ENCODE data around the gene LDLRAD3. TPM values are rescaled to one million over a fixed set of nuclear protein-coding genes. Genes with fewer than 3 reads are reported as not detected.

The LDLRAD3 gene
- total and polyA plus RNA-seq, 4 donors = 2.3 to 19.6 (median 10.8) TPM

GRCh38 chr11:35962369-35963138 is 18.7 kb downstream of the LDLRAD3 start:
- Histone ChIP-seq H3K9me3 (ENCODE audit: control insufficient read depth, low read length) (no peaks in the 10 kb centered on the region), H3K36me3 (ENCODE audit: control insufficient read depth in 1 of 2, insufficient read depth in 2 of 2, low read length in 1 of 2) (no peaks in the 10 kb centered on the region), H3K4me3 (ENCODE audit: low read length in 2 of 2) (no peak overlapping the region), H3K4me1 (ENCODE audit: control insufficient read depth in 1 of 2, insufficient read depth in 2 of 2, low read length in 2 of 2) (no peaks in the 10 kb centered on the region), H3K27ac (ENCODE audit: low read depth in 1 of 2, low read length in 2 of 2) (no peak overlapping the region), H3K27me3 (ENCODE audit: control insufficient read depth in 1 of 2, insufficient read depth in 2 of 2, low read length in 1 of 2) (no peaks in the 10 kb centered on the region)
- ATAC-seq (ENCODE audit: low FRiP score) (no peak), DNase-seq (no peak)
- intact Hi-C loops (cut with DNase I) = no loop called here
- 85 to 91% methylated on average over 8 of the region's 8 CpGs for WGBS, 2 donors

- H3K4me3 ChIP-seq (ENCODE audit: low read length in 2 of 2) = no peak overlapping the region
- intact Hi-C loops (cut with DNase I) = no loop called here
- no peaks in the 10 kb centered on the region for H3K27me3 ChIP-seq (ENCODE audit: control insufficient read depth in 1 of 2, insufficient read depth in 2 of 2, low read length in 1 of 2)
- no peak overlapping the region for H3K27ac ChIP-seq (ENCODE audit: low read depth in 1 of 2, low read length in 2 of 2)
- no peak for ATAC-seq (ENCODE audit: low FRiP score)
- 83 to 85% methylated on average over 3 of the region's 3 CpGs for WGBS, 2 donors
- H3K9me3 ChIP-seq (ENCODE audit: control insufficient read depth, low read length) = no peaks in the 10 kb centered on the region
- no peaks in the 10 kb centered on the region for H3K4me1 ChIP-seq (ENCODE audit: control insufficient read depth in 1 of 2, insufficient read depth in 2 of 2, low read length in 2 of 2)
- H3K36me3 ChIP-seq (ENCODE audit: control insufficient read depth in 1 of 2, insufficient read depth in 2 of 2, low read length in 1 of 2) = no peaks in the 10 kb centered on the region
- no peak for DNase-seq
These were observed 20.0 kb downstream of the LDLRAD3 start for GRCh38 chr11:35963911-35964310.

GRCh38 chr11:35964841-35965240 is 21.0 kb downstream of the LDLRAD3 start:
- no peak for DNase-seq
- intact Hi-C loops (cut with DNase I) = no loop called here
- H3K36me3 ChIP-seq (ENCODE audit: control insufficient read depth in 1 of 2, insufficient read depth in 2 of 2, low read length in 1 of 2) = no peaks in the 10 kb centered on the region
- no peaks in the 10 kb centered on the region for H3K27me3 ChIP-seq (ENCODE audit: control insufficient read depth in 1 of 2, insufficient read depth in 2 of 2, low read length in 1 of 2)
- no peaks in the 10 kb centered on the region for H3K9me3 ChIP-seq (ENCODE audit: control insufficient read depth, low read length)
- no peak overlapping the region for H3K4me3 ChIP-seq (ENCODE audit: low read length in 2 of 2)
- no peaks in the 10 kb centered on the region for H3K4me1 ChIP-seq (ENCODE audit: control insufficient read depth in 1 of 2, insufficient read depth in 2 of 2, low read length in 2 of 2)
- 85% methylated on average over 2 of the region's 2 CpGs for WGBS, 2 donors
- ATAC-seq (ENCODE audit: low FRiP score) = no peak
- H3K27ac ChIP-seq (ENCODE audit: low read depth in 1 of 2, low read length in 2 of 2) = no peak overlapping the region

GRCh38 chr11:35967042-35967441 is 23.2 kb downstream of the LDLRAD3 start:
- ATAC-seq (ENCODE audit: low FRiP score) = no peak
- WGBS, 2 donors = 97 to 100% methylated on average over 2 of the region's 2 CpGs

GRCh38 chr11:35968386-35969088 is 24.7 kb downstream of the LDLRAD3 start:
- 73 to 76% methylated on average over 10 of the region's 10 CpGs for WGBS, 2 donors
- DNase-seq (no peak), ATAC-seq (ENCODE audit: low FRiP score) (no peak)
- Histone ChIP-seq H3K36me3 (ENCODE audit: control insufficient read depth in 1 of 2, insufficient read depth in 2 of 2, low read length in 1 of 2) (no peaks in the 10 kb centered on the region), H3K4me3 (ENCODE audit: low read length in 2 of 2) (no peak overlapping the region), H3K27ac (ENCODE audit: low read depth in 1 of 2, low read length in 2 of 2) (no peak overlapping the region), H3K4me1 (ENCODE audit: control insufficient read depth in 1 of 2, insufficient read depth in 2 of 2, low read length in 2 of 2) (no peaks in the 10 kb centered on the region), H3K9me3 (ENCODE audit: control insufficient read depth, low read length) (peaks cover 1% of the 10 kb centered on the region), H3K27me3 (ENCODE audit: control insufficient read depth in 1 of 2, insufficient read depth in 2 of 2, low read length in 1 of 2) (no peaks in the 10 kb centered on the region)
- intact Hi-C loops (cut with DNase I) = no loop called here

More at GRCh38 chr11:35967042-35967441, 23.2 kb downstream of the LDLRAD3 start:
- intact Hi-C loops (cut with DNase I) = no loop called here
- DNase-seq = no peak
- H3K9me3 ChIP-seq (ENCODE audit: control insufficient read depth, low read length) = peaks cover 1% of the 10 kb centered on the region
- H3K27me3 ChIP-seq (ENCODE audit: control insufficient read depth in 1 of 2, insufficient read depth in 2 of 2, low read length in 1 of 2) = no peaks in the 10 kb centered on the region
- H3K27ac ChIP-seq (ENCODE audit: low read depth in 1 of 2, low read length in 2 of 2) = no peak overlapping the region
- no peak overlapping the region for H3K4me3 ChIP-seq (ENCODE audit: low read length in 2 of 2)
- no peaks in the 10 kb centered on the region for H3K36me3 ChIP-seq (ENCODE audit: control insufficient read depth in 1 of 2, insufficient read depth in 2 of 2, low read length in 1 of 2)
- H3K4me1 ChIP-seq (ENCODE audit: control insufficient read depth in 1 of 2, insufficient read depth in 2 of 2, low read length in 2 of 2) = no peaks in the 10 kb centered on the region

GRCh38 chr11:35969089-35970042 is 25.5 kb downstream of the LDLRAD3 start:
- Histone ChIP-seq H3K4me1 (ENCODE audit: control insufficient read depth in 1 of 2, insufficient read depth in 2 of 2, low read length in 2 of 2) (no peaks in the 10 kb centered on the region), H3K27me3 (ENCODE audit: control insufficient read depth in 1 of 2, insufficient read depth in 2 of 2, low read length in 1 of 2) (no peaks in the 10 kb centered on the region), H3K4me3 (ENCODE audit: low read length in 2 of 2) (no peak overlapping the region), H3K36me3 (ENCODE audit: control insufficient read depth in 1 of 2, insufficient read depth in 2 of 2, low read length in 1 of 2) (no peaks in the 10 kb centered on the region), H3K9me3 (ENCODE audit: control insufficient read depth, low read length) (peaks cover 1% of the 10 kb centered on the region), H3K27ac (ENCODE audit: low read depth in 1 of 2, low read length in 2 of 2) (no peak overlapping the region)
- ATAC-seq (ENCODE audit: low FRiP score) = no peak
- 73 to 86% methylated on average over 10 of the region's 10 CpGs for WGBS, 2 donors
- intact Hi-C loops (cut with DNase I) = no loop called here
- no peak for DNase-seq

- ATAC-seq (ENCODE audit: low FRiP score) = no peak
- Histone ChIP-seq H3K4me3 (ENCODE audit: low read length in 2 of 2) (no peak overlapping the region), H3K27ac (ENCODE audit: low read depth in 1 of 2, low read length in 2 of 2) (no peak overlapping the region), H3K4me1 (ENCODE audit: control insufficient read depth in 1 of 2, insufficient read depth in 2 of 2, low read length in 2 of 2) (no peaks in the 10 kb centered on the region), H3K27me3 (ENCODE audit: control insufficient read depth in 1 of 2, insufficient read depth in 2 of 2, low read length in 1 of 2) (no peaks in the 10 kb centered on the region), H3K36me3 (ENCODE audit: control insufficient read depth in 1 of 2, insufficient read depth in 2 of 2, low read length in 1 of 2) (no peaks in the 10 kb centered on the region), H3K9me3 (ENCODE audit: control insufficient read depth, low read length) (peaks cover 1% of the 10 kb centered on the region)
- WGBS, 2 donors = 93 to 95% methylated on average over 3 of the region's 3 CpGs
- intact Hi-C loops (cut with DNase I) = no loop called here
- DNase-seq = no peak
These were observed 26.6 kb downstream of the LDLRAD3 start for GRCh38 chr11:35970445-35970844.

- Histone ChIP-seq H3K27me3 (ENCODE audit: control insufficient read depth in 1 of 2, insufficient read depth in 2 of 2, low read length in 1 of 2) (no peaks in the 10 kb centered on the region), H3K9me3 (ENCODE audit: control insufficient read depth, low read length) (peaks cover 1% of the 10 kb centered on the region), H3K36me3 (ENCODE audit: control insufficient read depth in 1 of 2, insufficient read depth in 2 of 2, low read length in 1 of 2) (no peaks in the 10 kb centered on the region), H3K4me1 (ENCODE audit: control insufficient read depth in 1 of 2, insufficient read depth in 2 of 2, low read length in 2 of 2) (no peaks in the 10 kb centered on the region), H3K27ac (ENCODE audit: low read depth in 1 of 2, low read length in 2 of 2) (no peak overlapping the region), H3K4me3 (ENCODE audit: low read length in 2 of 2) (no peak overlapping the region)
- DNase-seq (no peak), ATAC-seq (ENCODE audit: low FRiP score) (no peak)
- 92 to 93% methylated on average over 5 of the region's 5 CpGs for WGBS, 2 donors
- intact Hi-C loops (cut with DNase I) = no loop called here
These were observed 28.1 kb downstream of the LDLRAD3 start for GRCh38 chr11:35971841-35972422.
